ENCODE data around the gene FZR1.
"Not testable (repeated sequence)": the region's sequence is repeated elsewhere in the genome, so short reads cannot be mapped to it uniquely, and the experiment has no call there.

The FZR1 gene

DNA sequence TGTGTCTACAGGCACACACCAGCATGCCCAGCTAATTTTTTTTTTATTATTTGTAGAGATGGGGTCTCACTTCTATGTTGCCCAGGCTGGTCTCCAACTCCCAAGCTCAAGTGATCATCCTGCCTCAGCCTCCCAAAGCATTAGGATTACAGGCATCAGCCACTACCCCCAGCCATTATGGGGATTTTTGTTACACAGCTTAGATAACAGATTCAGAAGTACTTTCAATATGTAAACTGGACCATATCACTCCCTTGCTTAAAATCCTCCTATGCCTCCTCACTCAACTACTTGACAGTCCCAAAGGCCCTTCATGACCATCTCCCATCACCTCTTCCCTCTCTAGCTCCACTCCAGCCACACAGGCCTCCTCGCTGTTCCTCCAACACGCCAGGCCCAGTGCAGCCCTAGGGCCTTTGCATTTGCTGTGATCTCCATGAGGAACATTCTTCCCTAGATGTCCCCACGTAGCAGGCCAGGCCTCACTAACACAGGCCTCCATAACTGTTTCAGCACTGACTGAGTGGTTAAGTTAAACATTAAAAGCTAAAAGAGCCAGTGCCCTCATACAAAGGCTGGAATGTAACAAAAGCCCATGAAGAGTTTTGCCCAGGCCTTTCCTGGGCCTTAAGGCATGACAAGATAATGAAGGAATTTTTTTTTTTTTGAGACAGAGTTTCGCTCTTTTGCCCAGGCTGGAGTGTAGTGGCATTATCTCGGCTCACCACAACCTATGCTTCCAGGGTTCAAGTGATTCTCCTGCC, 8.2 kb upstream of the FZR1 start:
- DNase-seq = no peak

DNA sequence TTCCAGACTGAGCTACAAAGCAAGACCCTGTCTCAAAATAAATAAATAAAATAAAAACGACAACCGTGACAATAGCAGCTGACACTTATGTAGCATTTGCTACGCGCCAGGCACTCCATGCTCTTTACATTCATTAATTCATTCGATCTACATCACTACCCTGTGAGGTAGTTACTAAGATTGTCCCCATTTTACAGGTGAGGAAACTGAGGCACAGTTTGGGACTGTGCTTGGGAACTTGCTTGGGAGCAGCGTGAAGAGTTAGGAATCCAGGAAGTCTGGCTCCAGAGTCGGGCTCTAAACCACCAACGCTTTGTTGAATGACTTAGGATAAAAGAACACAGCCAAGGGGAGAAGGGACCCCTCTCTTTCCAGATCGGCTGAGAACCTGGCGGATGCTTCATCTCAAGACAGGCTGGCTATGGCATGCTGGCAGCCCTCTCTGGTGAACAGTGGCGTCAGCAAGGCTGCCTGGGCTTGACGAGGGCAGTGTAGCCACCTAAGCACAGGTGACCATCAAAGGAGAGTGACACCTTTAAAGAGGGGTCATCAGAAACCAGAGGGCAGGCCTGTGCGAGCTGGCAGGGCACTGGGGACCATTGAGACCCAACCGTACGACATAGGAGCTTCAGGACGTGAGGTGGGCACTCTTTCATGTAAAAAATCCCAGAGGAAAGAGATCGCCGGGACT, 6.2 kb upstream of the FZR1 start:
- no peak for DNase-seq

DNA sequence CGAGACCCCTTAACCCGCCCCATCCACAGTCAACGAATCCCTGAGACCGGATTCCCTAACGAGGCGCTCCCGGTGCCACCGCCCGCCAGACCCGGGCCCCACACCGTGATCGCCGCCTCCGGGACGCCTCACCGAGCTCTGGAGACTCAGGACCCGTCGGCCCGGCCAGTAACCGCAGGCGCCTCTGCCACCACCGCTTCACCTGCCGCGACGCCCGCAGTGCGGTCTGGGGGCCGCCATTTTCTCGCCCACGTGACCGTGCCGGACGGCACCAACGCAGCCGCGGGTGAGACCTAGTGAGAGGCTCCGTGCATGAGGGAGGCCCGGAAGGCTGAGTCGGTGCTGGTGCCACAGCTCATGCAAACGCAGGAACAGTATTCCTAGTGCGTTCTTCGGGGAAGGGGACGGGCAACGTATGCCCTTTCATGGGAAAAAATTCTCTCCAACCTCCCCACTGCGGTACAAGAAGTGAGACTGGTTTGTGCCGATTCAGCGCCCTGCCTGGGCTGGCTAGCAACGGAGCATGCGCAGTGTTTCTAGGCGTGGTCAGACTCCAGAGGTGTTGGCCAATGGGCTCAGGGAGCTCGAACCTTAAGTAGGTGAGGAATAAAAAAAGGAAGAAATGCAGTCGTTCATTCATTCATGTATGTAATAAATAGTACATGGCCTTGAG, 5.5 kb upstream of the FZR1 start, which contains the start of gene DOHH:
Gene DOHH, minus strand, starts transcription at position 246 of the 673 bp plus-strand sequence. CDS start 3,860 bp downstream, outside the sequence.
- peak; percentile 77 for DNase-seq

DNA sequence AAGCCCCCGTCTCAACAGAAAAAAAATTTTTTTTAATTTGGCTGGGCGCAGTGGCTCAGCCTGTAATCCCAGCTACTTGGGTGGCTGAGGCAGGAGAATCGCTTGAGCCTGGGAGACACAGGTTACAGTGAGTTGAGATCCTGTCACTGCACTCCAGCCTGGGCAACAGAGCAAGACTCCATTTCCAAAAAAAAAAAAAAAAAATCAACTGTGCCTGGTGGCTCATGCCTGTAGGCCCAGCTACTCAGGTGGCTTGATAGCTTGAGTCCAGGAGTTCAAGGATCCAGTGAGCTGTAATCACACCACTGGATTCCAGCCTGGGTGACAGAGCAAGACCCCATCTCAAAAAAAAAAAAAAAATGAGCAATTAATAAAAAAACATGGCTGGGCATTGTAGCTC, 4.3 kb upstream of the FZR1 start:
- no peak for DNase-seq

DNA sequence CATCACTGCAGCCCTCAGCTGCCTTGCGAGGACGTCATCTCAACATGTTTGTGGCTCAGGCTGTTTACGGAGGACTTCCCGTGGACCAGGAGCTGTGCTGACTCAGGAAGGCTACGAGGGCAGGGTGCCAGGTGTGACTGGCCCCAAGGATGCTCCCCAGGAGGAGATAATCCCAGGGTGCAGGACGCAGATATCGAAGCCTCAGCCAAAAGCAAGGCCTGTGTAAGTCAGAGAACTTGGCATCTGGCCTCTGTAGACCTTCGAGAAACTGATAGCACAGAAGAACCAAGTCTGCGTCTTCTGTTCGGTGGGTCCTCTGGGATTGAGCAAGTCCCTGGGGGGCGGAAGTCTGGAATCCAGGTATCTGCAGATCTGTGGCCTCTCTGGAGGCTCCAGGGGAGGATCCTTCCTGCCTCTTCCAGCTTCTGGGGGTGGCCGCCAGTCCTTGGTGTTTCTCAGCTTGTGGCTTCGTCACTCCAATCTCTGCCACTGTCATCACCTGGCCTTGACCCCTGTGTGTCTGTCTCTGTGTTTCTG, 3.0 kb upstream of the FZR1 start:
- DNase-seq = no peak

DNA sequence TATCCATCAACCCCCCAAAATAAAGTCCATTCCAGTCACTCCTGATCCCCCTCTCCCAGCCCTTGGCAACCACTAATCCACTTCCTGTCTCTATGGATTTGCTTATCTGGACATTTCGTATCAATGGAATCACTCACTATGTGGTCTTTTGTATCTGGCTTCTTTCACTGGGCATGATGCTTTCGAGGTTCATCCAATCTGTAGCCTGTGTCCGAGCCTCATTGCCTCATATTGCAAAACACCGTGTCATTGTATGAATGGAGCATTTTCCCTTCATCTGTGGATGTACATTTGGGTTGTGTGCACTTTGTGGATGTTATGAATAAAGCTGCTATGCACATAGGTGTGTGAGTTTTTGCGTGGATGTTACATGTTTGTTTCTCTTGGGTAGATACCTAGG, 1.4 kb upstream of the FZR1 start:
- no peak for DNase-seq

DNA sequence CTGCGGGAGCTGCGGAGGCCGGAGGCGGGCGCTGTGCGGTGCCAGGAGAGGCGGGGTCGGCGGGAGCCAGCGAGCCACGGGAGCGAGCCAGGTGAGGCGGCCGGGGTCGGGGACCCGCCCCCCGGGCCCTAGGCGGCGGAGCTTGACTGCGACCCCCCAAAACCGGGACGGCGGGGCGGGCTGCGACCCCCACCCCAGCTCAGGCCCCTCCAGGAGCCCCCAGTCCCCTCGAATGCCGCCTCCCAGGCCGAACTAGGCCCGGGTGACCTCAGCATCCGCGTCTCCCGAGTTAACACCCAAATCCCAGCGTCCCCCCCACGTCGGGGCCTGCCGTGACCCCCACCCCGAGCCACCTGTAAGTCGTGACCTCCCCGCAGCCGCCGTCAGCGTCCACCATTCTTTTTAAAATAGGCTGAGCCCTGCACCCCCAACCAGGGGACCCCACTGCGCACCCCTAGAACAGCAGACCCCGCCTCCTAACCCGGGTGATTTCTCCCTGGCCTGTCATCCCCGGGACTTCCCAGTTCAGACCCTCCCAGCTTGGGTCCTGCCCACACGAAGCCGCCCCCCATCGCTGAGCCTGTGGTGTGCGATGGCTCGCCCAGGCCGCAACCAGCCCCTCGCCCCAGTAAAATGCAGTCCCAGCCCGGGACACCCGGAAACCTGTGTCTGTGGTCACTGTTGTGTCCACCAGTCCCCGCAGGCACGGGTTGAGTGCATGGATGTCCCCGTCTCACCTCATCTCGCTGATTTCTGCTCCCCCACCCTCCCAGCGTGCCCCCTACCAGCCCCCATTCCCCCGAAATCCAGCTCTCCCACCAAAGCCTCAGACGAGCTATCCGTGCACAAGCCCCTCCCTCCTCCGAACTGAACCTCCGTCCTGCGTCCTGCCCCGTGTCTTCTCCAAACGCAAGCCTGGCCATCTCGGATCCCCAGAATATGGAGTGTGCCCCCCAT, 551 bp downstream of the FZR1 start:
- DNase-seq = no peak

DNA sequence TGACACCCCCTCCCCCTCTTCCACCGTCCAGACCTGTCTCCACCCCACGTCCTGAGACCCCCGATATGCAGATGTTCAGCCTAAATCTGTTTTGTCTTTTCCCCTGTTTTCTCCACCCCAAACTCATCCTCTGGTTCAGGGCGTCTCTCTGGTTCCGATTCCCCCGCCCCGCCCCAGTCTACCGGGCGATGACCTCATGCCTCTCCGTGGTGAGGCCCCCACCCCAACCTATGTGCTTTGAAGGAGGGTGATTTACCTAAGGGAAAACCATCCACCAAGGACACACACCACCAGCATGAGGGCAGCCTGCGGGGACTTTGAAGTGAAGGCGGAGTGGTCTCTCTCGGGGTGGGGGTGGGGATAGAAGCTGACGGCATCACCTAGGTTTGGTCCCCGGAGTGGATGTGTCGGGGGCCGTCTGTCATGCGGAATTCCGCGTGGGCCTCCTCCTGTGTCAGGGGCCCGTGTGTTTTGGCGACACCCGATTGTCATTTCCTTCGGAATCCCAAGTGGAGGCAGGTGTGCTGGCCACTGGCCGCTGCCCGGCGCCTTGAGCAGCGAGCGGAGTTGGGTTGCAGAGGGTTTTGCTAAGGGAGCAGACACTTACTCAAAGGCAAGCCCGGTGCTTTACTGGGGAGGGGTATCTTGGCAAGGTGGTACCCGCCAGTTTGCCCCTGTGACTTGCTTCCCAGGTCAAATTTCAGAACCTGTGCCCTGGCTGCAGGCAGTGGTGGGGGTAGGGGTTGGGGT, 1.4 kb downstream of the FZR1 start:
- DNase-seq = no peak

DNA sequence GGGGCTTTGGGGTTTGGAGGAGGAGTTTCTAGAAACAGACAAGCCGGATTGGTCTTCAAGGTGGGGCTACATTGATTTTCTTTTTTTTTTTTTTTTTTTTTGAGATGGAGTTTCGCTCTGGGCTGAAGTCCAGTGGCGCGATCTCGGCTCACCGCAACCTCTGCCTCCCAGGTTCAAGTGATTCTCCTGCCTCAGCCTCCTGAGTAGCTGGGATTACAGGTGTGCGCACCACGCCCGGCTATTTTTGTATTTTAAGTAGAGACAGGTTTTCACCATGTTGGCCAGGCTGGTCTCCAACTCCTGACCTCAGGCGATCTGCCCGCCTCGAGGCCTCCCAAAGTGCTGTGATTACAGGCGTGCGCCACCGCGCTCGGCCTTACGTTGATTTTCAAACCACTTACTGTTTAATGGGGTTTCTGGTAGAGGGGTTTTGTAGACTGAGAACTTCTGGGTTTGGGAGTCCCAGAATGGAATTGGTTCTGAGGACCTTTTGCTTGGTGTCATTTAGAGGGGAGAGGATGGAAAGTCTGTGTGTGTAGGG, 2.1 kb downstream of the FZR1 start:
- DNase-seq = not testable (repeated sequence)

DNA sequence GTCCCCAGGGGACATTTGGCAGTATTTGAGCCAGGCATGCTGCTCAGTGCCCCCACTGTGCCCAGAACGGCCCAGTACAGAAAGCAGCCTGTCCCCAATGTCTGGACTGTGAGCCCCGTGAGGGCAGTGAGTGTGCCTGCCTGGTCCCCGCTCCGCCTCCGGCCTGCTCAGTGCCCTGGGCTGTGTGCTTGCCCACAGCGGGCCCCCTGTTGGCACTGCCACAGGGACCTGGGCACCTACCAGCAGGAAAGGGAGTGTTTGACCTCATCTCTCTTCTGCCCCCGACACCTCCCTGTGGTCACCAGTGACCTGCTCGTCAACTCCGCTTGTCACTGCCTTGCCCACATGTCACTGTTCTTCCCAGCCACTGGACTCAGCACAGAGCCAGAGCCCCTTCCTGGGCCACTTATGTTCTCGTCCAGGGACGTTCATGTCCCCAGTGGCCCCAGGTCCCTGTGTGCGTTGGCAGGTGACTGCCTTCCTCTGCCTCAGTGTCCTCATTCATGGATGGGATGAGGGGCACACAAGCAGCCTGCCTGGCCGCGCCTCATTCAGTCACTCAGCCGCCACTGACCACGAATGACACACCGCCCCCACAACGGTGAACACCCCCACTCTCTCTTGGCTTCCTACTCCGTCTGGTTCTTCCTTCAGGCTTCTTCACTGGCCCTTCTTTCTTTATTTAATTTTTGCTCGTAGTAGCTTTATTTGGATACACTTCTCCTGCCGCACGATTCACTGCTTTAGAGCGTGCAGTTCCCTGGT, 2.8 kb downstream of the FZR1 start:
- no peak for DNase-seq

DNA sequence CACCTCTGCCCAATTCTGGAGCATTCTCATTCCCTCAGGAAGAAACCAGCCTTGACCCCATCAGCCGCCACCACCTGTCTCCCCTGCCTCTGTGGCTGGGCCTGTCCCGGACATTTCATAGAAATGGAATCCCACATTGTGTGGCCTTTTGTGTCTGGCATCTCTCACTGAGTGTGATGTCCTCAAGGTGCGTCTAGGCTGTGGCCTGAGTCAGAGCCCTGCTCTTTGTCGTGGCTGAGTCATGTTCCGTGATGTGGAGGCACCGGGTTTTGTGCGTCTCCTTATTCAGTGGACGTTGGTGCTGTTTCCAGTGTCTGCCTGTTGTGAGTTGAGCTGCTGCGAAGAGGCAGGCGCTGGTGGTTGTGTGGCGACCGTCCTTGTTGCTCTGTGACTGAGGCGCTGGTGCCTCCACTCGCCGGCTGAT, 3.5 kb downstream of the FZR1 start:
- DNase-seq = no peak

DNA sequence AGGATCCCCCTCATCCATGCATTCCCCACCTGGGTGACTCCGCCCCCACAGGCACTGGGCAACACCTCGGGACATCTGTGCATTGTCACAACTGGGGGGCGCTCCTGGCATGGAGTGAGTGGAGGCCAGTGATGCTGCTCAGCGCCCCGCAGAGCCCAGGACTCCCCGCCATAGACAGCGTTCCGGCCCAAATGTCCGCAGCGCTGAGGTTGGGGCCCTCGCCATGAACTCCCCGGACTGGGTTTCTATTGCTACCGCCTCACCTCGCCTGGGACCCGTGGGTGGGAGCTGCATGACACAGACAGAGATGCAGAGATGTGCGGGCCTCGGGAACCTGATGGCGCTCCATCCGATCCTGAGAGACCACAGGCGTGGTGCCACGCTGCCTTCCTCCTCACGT, 4.6 kb downstream of the FZR1 start:
- no peak for DNase-seq

DNA sequence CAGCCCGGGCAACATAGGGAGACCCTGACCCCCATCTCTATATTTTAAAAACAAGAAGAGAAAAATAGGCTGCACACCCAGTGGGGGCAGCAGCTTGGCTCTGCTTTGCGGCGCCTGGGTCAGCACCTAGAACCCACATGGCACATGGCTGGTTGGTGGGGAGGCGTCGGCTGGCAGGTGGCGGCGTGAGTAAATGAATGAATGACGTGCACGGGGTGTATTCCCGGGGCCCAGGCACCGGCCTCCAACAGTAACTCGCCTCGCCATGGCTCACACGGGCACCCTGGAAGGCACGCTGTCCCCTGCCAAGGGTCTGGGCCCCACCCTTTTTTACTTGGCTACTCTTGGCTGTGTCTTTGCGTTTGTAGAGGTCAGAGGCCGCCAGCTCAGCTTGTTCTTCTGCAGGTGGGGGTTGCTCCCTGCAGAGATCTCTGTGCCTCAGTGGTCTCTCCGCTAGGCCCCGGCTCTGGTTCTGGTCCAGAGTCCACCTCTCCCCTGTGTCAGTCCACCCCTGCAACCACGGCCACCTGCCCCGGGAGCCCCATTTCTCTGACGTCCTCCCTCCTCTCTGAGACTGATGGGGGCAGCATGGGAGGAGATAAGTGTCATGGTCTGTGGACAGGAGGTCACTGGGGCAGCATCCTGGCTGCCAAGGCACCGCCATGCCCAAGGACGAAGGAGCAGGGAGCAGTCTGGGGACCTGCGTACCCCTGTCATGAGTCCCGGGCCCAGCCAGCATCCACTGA, 5.6 kb downstream of the FZR1 start:
- DNase-seq = no peak

DNA sequence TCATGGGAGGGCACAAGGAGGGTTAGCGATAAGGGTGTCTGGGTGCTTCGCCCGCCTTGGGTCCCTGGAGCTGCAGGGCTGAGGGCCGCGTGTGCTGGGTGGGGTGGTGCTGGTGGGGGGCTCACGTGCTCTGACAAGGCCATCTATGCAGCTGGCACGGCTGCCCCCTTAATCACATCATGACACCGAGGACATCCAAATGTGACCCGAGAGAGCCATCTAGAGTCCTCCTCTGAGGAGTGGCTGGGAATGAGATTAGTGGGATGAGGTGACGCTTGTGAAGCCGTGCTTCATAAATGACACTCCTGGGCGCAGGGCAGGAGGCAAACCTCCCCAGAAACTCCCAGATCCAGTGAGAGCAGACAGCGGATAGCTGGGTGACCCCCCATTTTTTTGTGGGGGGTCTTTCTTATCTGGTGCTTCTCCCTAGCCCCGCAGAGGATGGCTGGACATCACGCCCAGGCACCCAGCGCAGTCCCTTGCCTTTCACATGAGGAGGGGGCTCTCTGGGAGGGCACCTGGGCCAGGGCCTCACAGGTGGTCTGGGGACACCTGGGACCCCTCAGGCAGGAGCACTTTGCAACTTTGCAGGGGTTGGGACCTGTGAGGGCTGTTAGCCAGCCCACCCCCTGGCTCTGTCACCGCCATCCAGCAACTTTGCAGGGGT, 6.6 kb downstream of the FZR1 start:
- no peak for DNase-seq

DNA sequence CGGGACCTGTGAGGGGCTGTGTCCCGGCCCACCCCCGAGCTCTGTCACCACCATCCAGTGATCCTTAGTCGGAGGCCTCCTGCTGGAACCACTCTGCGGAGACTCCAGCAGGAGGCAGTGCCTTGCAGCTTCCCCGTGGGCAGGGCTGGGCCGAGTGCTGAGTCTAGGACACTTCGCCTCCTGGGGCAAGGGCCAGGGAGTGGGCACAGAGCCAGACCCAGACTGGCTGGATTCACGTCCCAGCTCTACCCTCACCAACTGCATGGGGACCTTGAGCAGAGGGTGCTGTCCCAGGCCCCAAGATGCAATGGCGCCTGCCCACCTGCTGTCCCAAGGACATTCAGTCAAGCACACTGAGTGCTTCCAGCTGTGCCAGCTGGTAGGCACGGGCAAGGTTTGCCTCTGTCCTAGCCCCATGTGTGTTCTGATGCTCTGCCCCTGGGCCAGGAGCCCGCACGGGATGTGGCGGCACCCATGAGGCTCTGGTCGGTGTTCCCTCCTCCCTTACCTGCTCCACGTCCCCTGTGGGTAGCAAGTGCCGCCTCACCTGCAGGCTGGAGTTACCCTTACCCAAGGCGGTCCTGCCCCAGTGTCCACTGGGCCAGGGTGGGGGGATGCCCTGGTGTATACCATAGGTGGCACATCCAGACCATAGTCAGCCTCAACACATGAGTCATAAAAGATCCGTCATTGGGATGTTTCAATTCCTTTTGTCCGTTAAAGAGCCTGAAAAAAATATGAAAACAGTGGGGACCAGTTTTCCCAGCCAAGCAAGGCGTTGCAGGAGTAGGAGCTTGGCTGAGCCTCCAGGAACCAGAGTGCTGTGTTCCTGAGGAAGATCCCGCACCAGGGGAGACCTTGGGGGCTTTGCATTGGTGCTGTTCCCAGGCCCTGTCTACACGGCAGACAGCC, 7.4 kb downstream of the FZR1 start:
- DNase-seq = no peak

DNA sequence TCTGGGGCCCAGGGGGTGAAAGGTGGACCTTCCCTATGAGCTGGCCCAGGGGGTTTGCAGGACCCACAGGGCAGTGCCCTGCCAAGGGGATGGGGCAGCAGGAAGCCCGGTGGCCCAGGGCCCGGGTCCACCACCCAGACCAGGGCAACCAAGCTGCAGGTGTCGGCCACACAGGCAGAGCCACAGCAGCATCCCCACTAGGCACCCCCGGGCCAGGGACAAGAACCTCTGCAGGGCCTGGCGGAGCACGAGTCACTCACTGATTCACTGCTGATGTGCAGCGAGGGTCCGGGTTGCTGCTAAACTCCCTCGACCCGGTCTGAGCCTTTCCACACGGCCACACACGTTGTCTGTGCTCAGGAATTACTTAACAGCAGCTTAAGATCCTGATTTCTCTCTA, 8.8 kb downstream of the FZR1 start:
- DNase-seq = no peak

DNA sequence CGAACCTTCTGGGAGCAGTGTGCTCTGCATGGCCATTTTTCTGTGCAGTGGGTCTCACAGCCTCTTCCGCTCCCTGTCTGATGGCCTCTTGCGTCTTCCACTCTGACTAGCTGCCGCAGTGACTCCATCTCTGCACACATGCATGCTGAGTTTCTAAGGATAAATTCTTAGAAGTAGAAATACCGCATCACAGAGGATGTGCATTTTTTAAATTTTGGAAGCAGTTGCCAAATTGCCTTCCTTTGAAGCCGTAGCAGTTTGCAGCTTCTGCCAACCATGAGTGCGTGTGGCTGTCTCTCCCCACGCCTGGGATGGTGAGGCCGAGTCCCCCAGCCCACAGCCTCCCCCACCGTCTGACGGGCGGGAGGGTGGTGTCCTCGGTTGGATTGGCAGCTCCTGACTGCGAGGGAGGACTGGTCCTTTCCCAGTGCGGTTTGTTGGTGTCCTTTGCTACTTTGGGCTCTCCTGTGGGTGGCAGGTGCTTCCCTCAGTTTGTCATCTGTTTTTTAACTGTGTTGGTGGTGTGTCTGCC, 9.8 kb downstream of the FZR1 start:
- no peak for DNase-seq

DNA sequence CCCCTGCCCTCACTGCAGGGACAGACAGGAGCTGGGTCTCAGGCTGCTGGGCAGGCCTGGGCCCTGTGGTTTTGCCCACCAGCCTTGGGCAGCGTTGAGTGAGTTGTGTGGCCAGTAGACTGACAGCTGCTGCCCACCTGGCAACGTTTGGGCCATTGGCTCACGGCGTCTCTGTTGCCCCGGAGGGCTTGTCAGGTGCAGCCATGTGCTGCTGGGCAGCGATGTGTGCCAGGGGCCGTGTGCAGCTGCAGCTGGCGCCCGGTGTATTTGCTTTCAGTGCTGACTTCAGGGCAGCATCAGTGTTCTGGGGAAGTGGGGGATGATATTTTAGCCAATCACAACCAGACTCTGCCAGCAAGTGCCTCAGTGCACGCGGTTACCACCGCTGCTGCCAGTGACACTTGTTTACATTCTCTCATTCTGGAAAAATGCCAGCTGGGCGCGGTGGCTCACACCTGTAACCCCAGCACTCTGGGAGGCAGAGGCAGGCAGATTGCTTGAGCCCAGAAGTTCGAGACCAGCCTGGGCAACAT, 10.6 kb downstream of the FZR1 start:
- no peak for DNase-seq

All from SIG-M5 (cell line).